Liver (tissue), 9 donors: ENCODE data around the gene RNF145. TPM values are rescaled to one million over a fixed set of nuclear protein-coding genes. Genes with fewer than 3 reads are reported as not detected.
A peak's percentile ranks its signal among the peaks of the same experiment; 100 is the strongest.

Experiments
- DNase-seq: peaks from one replicate; pipeline ENCODE4 v3.0.0-alpha.2; 2017; ENCODE audit warnings: low spot score
- H3K27ac ChIP-seq, 2 donors: one replicate each; pipeline ENCODE4 v1.7.0; 2013; ENCODE audit warnings: inconsistent platforms in 2 of 2, low read length in 2 of 2, control low read depth in 1 of 2, low read depth in 1 of 2, mild to moderate bottlenecking in 1 of 2
- H3K27me3 ChIP-seq, 4 donors: one replicate each; pipeline versions ENCODE4 v1.6.1 to v1.7.0; 2013; ENCODE audit warnings: low read length in 3 of 4, inconsistent platforms in 1 of 4, mild to moderate bottlenecking in 1 of 4, moderate library complexity in 1 of 4; ENCODE audit not compliant: control insufficient read depth in 4 of 4, insufficient read depth in 4 of 4
- H3K36me3 ChIP-seq, 4 donors: one replicate each; pipeline versions ENCODE4 v1.6.1 to v1.7.0; 2013; ENCODE audit warnings: low read length in 3 of 4, mild to moderate bottlenecking in 3 of 4, low read depth in 1 of 4, moderate library complexity in 1 of 4; ENCODE audit not compliant: control insufficient read depth in 4 of 4, insufficient read depth in 3 of 4
- H3K4me1 ChIP-seq, 4 donors: one replicate each; pipeline versions ENCODE4 v1.6.1 to v1.7.0; 2013; ENCODE audit warnings: low read length in 3 of 4, mild to moderate bottlenecking in 3 of 4, moderate library complexity in 1 of 4; ENCODE audit not compliant: control insufficient read depth in 4 of 4, insufficient read depth in 4 of 4
- H3K4me3 ChIP-seq, 3 donors: one replicate each; pipeline versions ENCODE4 v1.6.1 to v1.7.0; 2013; ENCODE audit warnings: low read length in 3 of 3, control low read depth in 1 of 3, low read depth in 1 of 3, mild to moderate bottlenecking in 1 of 3
- H3K9ac ChIP-seq, 2 donors: one replicate each; pipeline ENCODE4 v1.7.0; 2013; ENCODE audit warnings: low read length in 2 of 2, mild to moderate bottlenecking in 2 of 2, moderate library complexity in 2 of 2, control low read depth in 1 of 2, low read depth in 1 of 2
- H3K9me3 ChIP-seq, 4 donors: one replicate each; pipeline versions ENCODE4 v1.6.1 to v1.7.0; 2013; ENCODE audit warnings: low read length in 3 of 4; ENCODE audit not compliant: control insufficient read depth in 4 of 4
- EGR1 ChIP-seq, 2 donors: IDR thresholded peaks; 2 replicates each; pipeline ENCODE4 v1.6.1; 2016 to 2018; ENCODE audit warnings: antibody characterized with exemption in 2 of 2, low read depth in 2 of 2
- FOXA1 ChIP-seq: IDR thresholded peaks from 2 replicates; pipeline ENCODE4 v1.6.1; 2016; ENCODE audit warnings: antibody characterized with exemption
- FOXA2 ChIP-seq: IDR thresholded peaks from 2 replicates; pipeline ENCODE4 v1.6.1; 2016; ENCODE audit warnings: antibody characterized with exemption
- GABPA ChIP-seq, 2 donors: IDR thresholded peaks in 1 of 2; conservative IDR thresholded peaks in 1 of 2; 2 replicates each; pipeline ENCODE4 v1.6.1; 2016; ENCODE audit warnings: antibody characterized with exemption in 2 of 2, mild to moderate bottlenecking in 1 of 2, moderate library complexity in 1 of 2
- HNF4A ChIP-seq, 2 donors: conservative IDR thresholded peaks; 2 replicates each; pipeline ENCODE4 v1.6.1; 2016; ENCODE audit warnings: antibody characterized with exemption in 2 of 2, mild to moderate bottlenecking in 2 of 2
- HNF4G ChIP-seq: IDR thresholded peaks from 2 replicates; pipeline ENCODE4 v1.6.1; 2016; ENCODE audit warnings: antibody characterized with exemption
- NR2F2 ChIP-seq: IDR thresholded peaks from 2 replicates; pipeline ENCODE4 v1.6.1; 2016; ENCODE audit warnings: antibody characterized with exemption
- RAD21 ChIP-seq, 2 donors: IDR thresholded peaks; 2 replicates each; pipeline ENCODE4 v1.6.1; 2016; ENCODE audit warnings: antibody characterized with exemption in 2 of 2, mild to moderate bottlenecking in 2 of 2
- RXRA ChIP-seq, 2 donors: IDR thresholded peaks; 2 replicates each; pipeline ENCODE4 v1.6.1; 2017 to 2018; ENCODE audit warnings: antibody characterized with exemption in 2 of 2, mild to moderate bottlenecking in 1 of 2
- SP1 ChIP-seq: IDR thresholded peaks from 2 replicates; pipeline ENCODE4 v1.6.1; 2018; ENCODE audit warnings: antibody characterized with exemption, mild to moderate bottlenecking
- TAF1 ChIP-seq: conservative IDR thresholded peaks from 2 replicates; pipeline ENCODE4 v1.6.1; 2016; ENCODE audit warnings: antibody characterized with exemption, mild to moderate bottlenecking
- YY1 ChIP-seq: IDR thresholded peaks from 2 replicates; pipeline ENCODE4 v1.6.1; 2016; ENCODE audit warnings: antibody characterized with exemption, mild to moderate bottlenecking
- WGBS: extraction: QIAGEN DNeasy Blood & Tissue Kit; methylation state at CpG from one replicate; pipeline ENCODE4 v1.1.7; 2013; 5-methylcytosine and 5-hydroxymethylcytosine counted together
- polyA plus RNA-seq, 2 donors: library from polyadenylated mRNA; stranded (reverse) in 1 of 2; unstranded in 1 of 2; fragments of 200-250 nt in 1 of 2; fragments of >200 nt in 1 of 2; fragmentation: Nextera tagmentation in 1 of 2; extraction: Ambion mirVana in 1 of 2; gene quantifications; one replicate each; pipeline versions ENCODE4 v1.2.1 to v1.2.3, GENCODE V29; 2013 to 2015
- total RNA-seq, 2 donors: library from RNA; depleted of rRNA; stranded (reverse); fragments of >200 nt; gene quantifications; one replicate each; pipeline ENCODE4 v1.2.3, GENCODE V29; 2014
- TF ChIP-seq, protein P1 (sequence below): IDR thresholded peaks from 2 replicates; pipeline ENCODE4 v1.6.1; 2016; ENCODE audit warnings: antibody characterized with exemption
- TF ChIP-seq, protein P2 (sequence below): IDR thresholded peaks from 2 replicates; pipeline ENCODE4 v1.6.1; 2016; ENCODE audit warnings: antibody characterized with exemption
- TF ChIP-seq, protein P3 (sequence below): fragments of 150-350 bp; IDR thresholded peaks from 2 replicates; pipeline ENCODE4 v1.5.1; 2017; ENCODE audit warnings: improper control_type of control experiment, low read depth, low read length; ENCODE audit not compliant: missing input control
- TF ChIP-seq, protein P4 (sequence below): IDR thresholded peaks from 2 replicates; pipeline ENCODE4 v1.6.1; 2016; ENCODE audit warnings: antibody characterized with exemption, mild to moderate bottlenecking
- TF ChIP-seq, protein P5 (sequence below): IDR thresholded peaks from 2 replicates; pipeline ENCODE4 v1.6.1; 2016; ENCODE audit warnings: antibody characterized with exemption
- donor health status: healthy.
- donor health status: healthy.
- donor health status: healthy.
- donor health status: healthy.
- donor health status: healthy.

The RNF145 gene
- total and polyA plus RNA-seq, 4 donors: 2.9 to 34.6 (median 11.7) TPM

DNA sequence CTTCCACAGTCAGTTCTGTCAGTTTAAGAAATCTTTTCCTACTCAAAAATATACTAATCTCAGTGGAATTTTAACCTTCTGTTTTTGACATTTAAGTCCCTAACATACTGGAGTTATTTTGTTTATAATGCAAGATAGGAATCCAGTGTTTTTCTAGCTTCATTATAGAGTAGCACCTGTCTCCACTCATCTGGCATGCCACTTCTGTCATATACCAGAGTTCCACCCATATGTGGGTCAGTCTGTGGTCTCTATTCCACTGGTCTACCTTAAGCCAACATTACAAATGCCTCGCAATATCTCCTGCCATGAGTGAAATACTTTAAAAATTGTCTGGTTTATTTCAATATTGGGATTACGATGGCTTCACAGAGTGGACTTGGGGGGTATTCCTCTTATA is 42.9 kb downstream of the RNF145 start:
- Histone ChIP-seq H3K36me3 (peaks cover 0 to 4% (median 2%) of the 10 kb centered on the region in 4 donors), H3K9me3 (no peaks in the 10 kb centered on the region), H3K27ac (no peak overlapping the region), H3K4me1 (no peaks in the 10 kb centered on the region), H3K4me3 (no peak overlapping the region), H3K9ac (no peak overlapping the region), H3K27me3 (no peaks in the 10 kb centered on the region)
- 97% methylated on average over 2 of the region's 2 CpGs for WGBS
- TF ChIP-seq, protein P1, sequence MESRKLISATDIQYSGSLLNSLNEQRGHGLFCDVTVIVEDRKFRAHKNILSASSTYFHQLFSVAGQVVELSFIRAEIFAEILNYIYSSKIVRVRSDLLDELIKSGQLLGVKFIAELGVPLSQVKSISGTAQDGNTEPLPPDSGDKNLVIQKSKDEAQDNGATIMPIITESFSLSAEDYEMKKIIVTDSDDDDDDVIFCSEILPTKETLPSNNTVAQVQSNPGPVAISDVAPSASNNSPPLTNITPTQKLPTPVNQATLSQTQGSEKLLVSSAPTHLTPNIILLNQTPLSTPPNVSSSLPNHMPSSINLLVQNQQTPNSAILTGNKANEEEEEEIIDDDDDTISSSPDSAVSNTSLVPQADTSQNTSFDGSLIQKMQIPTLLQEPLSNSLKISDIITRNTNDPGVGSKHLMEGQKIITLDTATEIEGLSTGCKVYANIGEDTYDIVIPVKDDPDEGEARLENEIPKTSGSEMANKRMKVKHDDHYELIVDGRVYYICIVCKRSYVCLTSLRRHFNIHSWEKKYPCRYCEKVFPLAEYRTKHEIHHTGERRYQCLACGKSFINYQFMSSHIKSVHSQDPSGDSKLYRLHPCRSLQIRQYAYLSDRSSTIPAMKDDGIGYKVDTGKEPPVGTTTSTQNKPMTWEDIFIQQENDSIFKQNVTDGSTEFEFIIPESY: no peak
- TF ChIP-seq FOXA2 (no peak), RXRA (IDR thresholded peaks at IDR 0.05) (no peak), NR2F2 (no peak), HNF4G (no peak), FOXA1 (no peak), SP1 (no peak), TAF1 (no peak), GABPA (IDR thresholded peaks at IDR 0.05 in 1 of 2, conservative IDR thresholded peaks at IDR 0.05 in 1 of 2) (no peak), YY1 (no peak), RAD21 (IDR thresholded peaks at IDR 0.05) (no peak), HNF4A (conservative IDR thresholded peaks at IDR 0.05) (no peak)
- TF ChIP-seq, protein P2, sequence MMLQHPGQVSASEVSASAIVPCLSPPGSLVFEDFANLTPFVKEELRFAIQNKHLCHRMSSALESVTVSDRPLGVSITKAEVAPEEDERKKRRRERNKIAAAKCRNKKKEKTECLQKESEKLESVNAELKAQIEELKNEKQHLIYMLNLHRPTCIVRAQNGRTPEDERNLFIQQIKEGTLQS: no peak
- TF ChIP-seq, protein P3, sequence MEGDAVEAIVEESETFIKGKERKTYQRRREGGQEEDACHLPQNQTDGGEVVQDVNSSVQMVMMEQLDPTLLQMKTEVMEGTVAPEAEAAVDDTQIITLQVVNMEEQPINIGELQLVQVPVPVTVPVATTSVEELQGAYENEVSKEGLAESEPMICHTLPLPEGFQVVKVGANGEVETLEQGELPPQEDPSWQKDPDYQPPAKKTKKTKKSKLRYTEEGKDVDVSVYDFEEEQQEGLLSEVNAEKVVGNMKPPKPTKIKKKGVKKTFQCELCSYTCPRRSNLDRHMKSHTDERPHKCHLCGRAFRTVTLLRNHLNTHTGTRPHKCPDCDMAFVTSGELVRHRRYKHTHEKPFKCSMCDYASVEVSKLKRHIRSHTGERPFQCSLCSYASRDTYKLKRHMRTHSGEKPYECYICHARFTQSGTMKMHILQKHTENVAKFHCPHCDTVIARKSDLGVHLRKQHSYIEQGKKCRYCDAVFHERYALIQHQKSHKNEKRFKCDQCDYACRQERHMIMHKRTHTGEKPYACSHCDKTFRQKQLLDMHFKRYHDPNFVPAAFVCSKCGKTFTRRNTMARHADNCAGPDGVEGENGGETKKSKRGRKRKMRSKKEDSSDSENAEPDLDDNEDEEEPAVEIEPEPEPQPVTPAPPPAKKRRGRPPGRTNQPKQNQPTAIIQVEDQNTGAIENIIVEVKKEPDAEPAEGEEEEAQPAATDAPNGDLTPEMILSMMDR: no peak
- TF ChIP-seq, protein P4, sequence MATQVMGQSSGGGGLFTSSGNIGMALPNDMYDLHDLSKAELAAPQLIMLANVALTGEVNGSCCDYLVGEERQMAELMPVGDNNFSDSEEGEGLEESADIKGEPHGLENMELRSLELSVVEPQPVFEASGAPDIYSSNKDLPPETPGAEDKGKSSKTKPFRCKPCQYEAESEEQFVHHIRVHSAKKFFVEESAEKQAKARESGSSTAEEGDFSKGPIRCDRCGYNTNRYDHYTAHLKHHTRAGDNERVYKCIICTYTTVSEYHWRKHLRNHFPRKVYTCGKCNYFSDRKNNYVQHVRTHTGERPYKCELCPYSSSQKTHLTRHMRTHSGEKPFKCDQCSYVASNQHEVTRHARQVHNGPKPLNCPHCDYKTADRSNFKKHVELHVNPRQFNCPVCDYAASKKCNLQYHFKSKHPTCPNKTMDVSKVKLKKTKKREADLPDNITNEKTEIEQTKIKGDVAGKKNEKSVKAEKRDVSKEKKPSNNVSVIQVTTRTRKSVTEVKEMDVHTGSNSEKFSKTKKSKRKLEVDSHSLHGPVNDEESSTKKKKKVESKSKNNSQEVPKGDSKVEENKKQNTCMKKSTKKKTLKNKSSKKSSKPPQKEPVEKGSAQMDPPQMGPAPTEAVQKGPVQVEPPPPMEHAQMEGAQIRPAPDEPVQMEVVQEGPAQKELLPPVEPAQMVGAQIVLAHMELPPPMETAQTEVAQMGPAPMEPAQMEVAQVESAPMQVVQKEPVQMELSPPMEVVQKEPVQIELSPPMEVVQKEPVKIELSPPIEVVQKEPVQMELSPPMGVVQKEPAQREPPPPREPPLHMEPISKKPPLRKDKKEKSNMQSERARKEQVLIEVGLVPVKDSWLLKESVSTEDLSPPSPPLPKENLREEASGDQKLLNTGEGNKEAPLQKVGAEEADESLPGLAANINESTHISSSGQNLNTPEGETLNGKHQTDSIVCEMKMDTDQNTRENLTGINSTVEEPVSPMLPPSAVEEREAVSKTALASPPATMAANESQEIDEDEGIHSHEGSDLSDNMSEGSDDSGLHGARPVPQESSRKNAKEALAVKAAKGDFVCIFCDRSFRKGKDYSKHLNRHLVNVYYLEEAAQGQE: no peak
- TF ChIP-seq, protein P5, sequence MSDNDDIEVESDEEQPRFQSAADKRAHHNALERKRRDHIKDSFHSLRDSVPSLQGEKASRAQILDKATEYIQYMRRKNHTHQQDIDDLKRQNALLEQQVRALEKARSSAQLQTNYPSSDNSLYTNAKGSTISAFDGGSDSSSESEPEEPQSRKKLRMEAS: no peak
- DNase-seq: no peak

DNA sequence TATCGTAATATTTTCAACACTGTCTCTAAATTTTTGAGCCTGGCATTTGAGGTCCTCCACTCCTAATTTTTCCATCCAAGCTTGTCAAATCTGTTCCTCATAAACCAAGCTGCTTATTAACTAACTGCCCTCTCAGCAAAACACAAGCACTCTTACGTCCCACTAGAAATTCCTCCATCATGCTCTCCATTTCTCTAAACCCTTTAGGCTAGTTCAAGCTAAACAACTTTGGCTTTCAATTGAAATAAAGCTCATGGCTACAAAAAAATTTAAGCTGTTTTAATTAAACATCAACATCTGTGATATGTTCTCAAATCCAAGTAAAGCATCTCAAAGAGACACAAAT is 45.7 kb downstream of the RNF145 start:
- DNase-seq: no peak
- Histone ChIP-seq H3K4me1 (no peaks in the 10 kb centered on the region), H3K27ac (no peak overlapping the region), H3K9ac (peak overlapping the region in 1 of 2 donors; percentile 32), H3K36me3 (peaks cover 2 to 11% (median 5%) of the 10 kb centered on the region in 4 donors), H3K4me3 (no peak overlapping the region), H3K9me3 (no peaks in the 10 kb centered on the region), H3K27me3 (no peaks in the 10 kb centered on the region)
- 97% methylated on average over 2 of the region's 2 CpGs for WGBS
- TF ChIP-seq HNF4G (no peak), RAD21 (IDR thresholded peaks at IDR 0.05) (no peak), FOXA1 (no peak), YY1 (no peak), FOXA2 (no peak), EGR1 (IDR thresholded peaks at IDR 0.05; ENCODE audit: low read depth in 2 of 2) (no peak), GABPA (IDR thresholded peaks at IDR 0.05 in 1 of 2, conservative IDR thresholded peaks at IDR 0.05 in 1 of 2) (no peak), HNF4A (conservative IDR thresholded peaks at IDR 0.05) (no peak)
- TF ChIP-seq, protein P2: no peak
- TF ChIP-seq, protein P3: no peak
